SK-N-SH treated with all-trans-retinoic acid at 6 μM for 48 hours (cell line): ENCODE measurements around the gene TMEM213.

ENCODE experiments used
- ATAC-seq: fragments of 200-7000 bp; cut with Tn5 transposase; 3 replicates; pipeline ENCODE4 v1.9.1; 2020; ENCODE audit warnings: mild to moderate bottlenecking, moderate library complexity
- ARNTL ChIP-seq: fragments of 450-650 bp; formaldehyde crosslinking; IDR thresholded peaks from 2 replicates; pipeline ENCODE4 v1.5.0; 2020; ENCODE audit warnings: low read depth, mild to moderate bottlenecking, moderate library complexity, borderline replicate concordance
- BACH2 ChIP-seq: fragments of 250-450 bp; sonication (Bioruptor Pico); IDR thresholded peaks from 2 replicates; pipeline ENCODE4 v1.9.0; 2021; ENCODE audit warnings: mild to moderate bottlenecking, borderline replicate concordance
- CSDC2 ChIP-seq: fragments of 250-450 bp; sonication (Bioruptor Pico); IDR thresholded peaks from 2 replicates; pipeline ENCODE4 v1.5.0; 2020; ENCODE audit warnings: mild to moderate bottlenecking, moderate library complexity
- ESRRG ChIP-seq: fragments of 250-450 bp; sonication (Bioruptor Pico); IDR thresholded peaks from 2 replicates; pipeline ENCODE4 v1.6.1; 2021; ENCODE audit warnings: mild to moderate bottlenecking
- GLIS3 ChIP-seq: fragments of 250-450 bp; sonication (Bioruptor Pico); IDR thresholded peaks from 2 replicates; pipeline ENCODE4 v1.5.0; 2020; ENCODE audit warnings: mild to moderate bottlenecking, moderate library complexity
- ISL1 ChIP-seq: fragments of 250-450 bp; sonication (Bioruptor Pico); IDR thresholded peaks from 2 replicates; pipeline ENCODE4 v2.1.2; 2022; ENCODE audit warnings: mild to moderate bottlenecking, moderate library complexity
- OSR1 ChIP-seq: fragments of 250-450 bp; sonication (Bioruptor Pico); IDR thresholded peaks from 2 replicates; pipeline ENCODE4 v1.8.0; 2022; ENCODE audit warnings: moderate library complexity, mild to moderate bottlenecking, inconsistent platforms
- PPARA ChIP-seq: fragments of 250-450 bp; sonication (Bioruptor Pico); IDR thresholded peaks from 2 replicates; pipeline ENCODE4 v1.5.0; 2020; ENCODE audit warnings: mild to moderate bottlenecking, borderline replicate concordance
- RARB ChIP-seq: fragments of 250-450 bp; sonication (Bioruptor Pico); IDR thresholded peaks from 2 replicates; pipeline ENCODE4 v1.8.0; 2021; ENCODE audit warnings: mild to moderate bottlenecking, moderate library complexity
- SNAI2 ChIP-seq: fragments of 250-450 bp; sonication (Bioruptor Pico); IDR thresholded peaks from 2 replicates; pipeline ENCODE4 v1.5.0; 2020; ENCODE audit warnings: mild to moderate bottlenecking, moderate library complexity
- TCF4 ChIP-seq: fragments of 250-450 bp; sonication (Bioruptor Pico); IDR thresholded peaks from 2 replicates; pipeline ENCODE4 v1.8.0; 2021; ENCODE audit warnings: mild to moderate bottlenecking, moderate library complexity, borderline replicate concordance
- TOX ChIP-seq: fragments of 250-450 bp; sonication (Bioruptor Pico); IDR thresholded peaks from 2 replicates; pipeline ENCODE4 v1.8.0; 2021; ENCODE audit warnings: mild to moderate bottlenecking, moderate library complexity, borderline replicate concordance
- ZFP3 ChIP-seq: fragments of 250-450 bp; sonication (Bioruptor Pico); IDR thresholded peaks from 2 replicates; pipeline ENCODE4 v1.5.0; 2020; ENCODE audit warnings: mild to moderate bottlenecking, moderate library complexity
- ZNF565 ChIP-seq: fragments of 450-650 bp; formaldehyde crosslinking; conservative IDR thresholded peaks from 2 replicates; pipeline ENCODE4 v1.5.0; 2020; ENCODE audit warnings: low read depth, mild to moderate bottlenecking, moderate library complexity
- ZNF70 ChIP-seq: fragments of 450-650 bp; formaldehyde crosslinking; IDR thresholded peaks from 2 replicates; pipeline ENCODE4 v1.5.0; 2020; ENCODE audit warnings: mild to moderate bottlenecking, moderate library complexity
- ZNF8 ChIP-seq: fragments of 450-650 bp; formaldehyde crosslinking; IDR thresholded peaks from 2 replicates; pipeline ENCODE4 v1.5.0; 2020; ENCODE audit warnings: mild to moderate bottlenecking, moderate library complexity
- TF ChIP-seq, protein P1 (sequence below): fragments of 250-450 bp; sonication (Bioruptor Pico); IDR thresholded peaks from 2 replicates; pipeline ENCODE4 v1.5.0; 2020; ENCODE audit warnings: mild to moderate bottlenecking, moderate library complexity
- TF ChIP-seq, protein P2 (sequence below): fragments of 250-450 bp; sonication (Bioruptor Pico); IDR thresholded peaks from 2 replicates; pipeline ENCODE4 v1.8.0; 2020; ENCODE audit warnings: mild to moderate bottlenecking, moderate library complexity, borderline replicate concordance
- TF ChIP-seq, protein P3 (sequence below): fragments of 250-450 bp; sonication (Bioruptor Pico); IDR thresholded peaks from 2 replicates; pipeline ENCODE4 v1.8.0; 2021; ENCODE audit warnings: low read depth, mild to moderate bottlenecking, moderate library complexity, borderline replicate concordance
- TF ChIP-seq, protein P4 (sequence below): fragments of 250-450 bp; sonication (Bioruptor Pico); IDR thresholded peaks from 2 replicates; pipeline ENCODE4 v1.5.1; 2020; ENCODE audit warnings: low read depth, mild to moderate bottlenecking, moderate library complexity
- TF ChIP-seq, protein P5 (sequence below): fragments of 250-450 bp; sonication (Bioruptor Pico); IDR thresholded peaks from 2 replicates; pipeline ENCODE4 v1.5.1; 2021; ENCODE audit warnings: mild to moderate bottlenecking, moderate library complexity

TMEM213 gene

GRCh38 chr7:138828302-138828701 lies 30.5 kb downstream of the TMEM213 start:
- ATAC-seq, result no peak
- TF ChIP-seq ESRRG (CRISPR knock-in tag), result no peak
- no peak for TF ChIP-seq TOX
- TF ChIP-seq ARNTL (CRISPR knock-in tag), result no peak
- no peak for TF ChIP-seq SNAI2 (CRISPR knock-in tag)
- TF ChIP-seq, protein P1, sequence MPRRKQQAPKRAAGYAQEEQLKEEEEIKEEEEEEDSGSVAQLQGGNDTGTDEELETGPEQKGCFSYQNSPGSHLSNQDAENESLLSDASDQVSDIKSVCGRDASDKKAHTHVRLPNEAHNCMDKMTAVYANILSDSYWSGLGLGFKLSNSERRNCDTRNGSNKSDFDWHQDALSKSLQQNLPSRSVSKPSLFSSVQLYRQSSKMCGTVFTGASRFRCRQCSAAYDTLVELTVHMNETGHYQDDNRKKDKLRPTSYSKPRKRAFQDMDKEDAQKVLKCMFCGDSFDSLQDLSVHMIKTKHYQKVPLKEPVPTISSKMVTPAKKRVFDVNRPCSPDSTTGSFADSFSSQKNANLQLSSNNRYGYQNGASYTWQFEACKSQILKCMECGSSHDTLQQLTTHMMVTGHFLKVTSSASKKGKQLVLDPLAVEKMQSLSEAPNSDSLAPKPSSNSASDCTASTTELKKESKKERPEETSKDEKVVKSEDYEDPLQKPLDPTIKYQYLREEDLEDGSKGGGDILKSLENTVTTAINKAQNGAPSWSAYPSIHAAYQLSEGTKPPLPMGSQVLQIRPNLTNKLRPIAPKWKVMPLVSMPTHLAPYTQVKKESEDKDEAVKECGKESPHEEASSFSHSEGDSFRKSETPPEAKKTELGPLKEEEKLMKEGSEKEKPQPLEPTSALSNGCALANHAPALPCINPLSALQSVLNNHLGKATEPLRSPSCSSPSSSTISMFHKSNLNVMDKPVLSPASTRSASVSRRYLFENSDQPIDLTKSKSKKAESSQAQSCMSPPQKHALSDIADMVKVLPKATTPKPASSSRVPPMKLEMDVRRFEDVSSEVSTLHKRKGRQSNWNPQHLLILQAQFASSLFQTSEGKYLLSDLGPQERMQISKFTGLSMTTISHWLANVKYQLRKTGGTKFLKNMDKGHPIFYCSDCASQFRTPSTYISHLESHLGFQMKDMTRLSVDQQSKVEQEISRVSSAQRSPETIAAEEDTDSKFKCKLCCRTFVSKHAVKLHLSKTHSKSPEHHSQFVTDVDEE (CRISPR knock-in tag), result no peak
- TF ChIP-seq ZNF70 (CRISPR knock-in tag), result no peak
- no peak for TF ChIP-seq ZNF8 (CRISPR knock-in tag)
- TF ChIP-seq RARB (CRISPR knock-in tag), result no peak
- no peak for TF ChIP-seq GLIS3 (CRISPR knock-in tag)
- no peak for TF ChIP-seq BACH2 (CRISPR knock-in tag)
- TF ChIP-seq CSDC2, result no peak
- no peak for TF ChIP-seq TCF4 (CRISPR knock-in tag)
- no peak for TF ChIP-seq ZNF565

GRCh38 chr7:138829335-138829734 lies 31.5 kb downstream of the TMEM213 start:
- no peak for ATAC-seq
- no peak for TF ChIP-seq GLIS3 (CRISPR knock-in tag)
- TF ChIP-seq RARB (CRISPR knock-in tag), result no peak
- TF ChIP-seq, protein P2, sequence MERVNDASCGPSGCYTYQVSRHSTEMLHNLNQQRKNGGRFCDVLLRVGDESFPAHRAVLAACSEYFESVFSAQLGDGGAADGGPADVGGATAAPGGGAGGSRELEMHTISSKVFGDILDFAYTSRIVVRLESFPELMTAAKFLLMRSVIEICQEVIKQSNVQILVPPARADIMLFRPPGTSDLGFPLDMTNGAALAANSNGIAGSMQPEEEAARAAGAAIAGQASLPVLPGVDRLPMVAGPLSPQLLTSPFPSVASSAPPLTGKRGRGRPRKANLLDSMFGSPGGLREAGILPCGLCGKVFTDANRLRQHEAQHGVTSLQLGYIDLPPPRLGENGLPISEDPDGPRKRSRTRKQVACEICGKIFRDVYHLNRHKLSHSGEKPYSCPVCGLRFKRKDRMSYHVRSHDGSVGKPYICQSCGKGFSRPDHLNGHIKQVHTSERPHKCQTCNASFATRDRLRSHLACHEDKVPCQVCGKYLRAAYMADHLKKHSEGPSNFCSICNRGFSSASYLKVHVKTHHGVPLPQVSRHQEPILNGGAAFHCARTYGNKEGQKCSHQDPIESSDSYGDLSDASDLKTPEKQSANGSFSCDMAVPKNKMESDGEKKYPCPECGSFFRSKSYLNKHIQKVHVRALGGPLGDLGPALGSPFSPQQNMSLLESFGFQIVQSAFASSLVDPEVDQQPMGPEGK (CRISPR knock-in tag), result no peak
- TF ChIP-seq BACH2 (CRISPR knock-in tag), result no peak
- TF ChIP-seq TOX, result no peak
- TF ChIP-seq, protein P3, sequence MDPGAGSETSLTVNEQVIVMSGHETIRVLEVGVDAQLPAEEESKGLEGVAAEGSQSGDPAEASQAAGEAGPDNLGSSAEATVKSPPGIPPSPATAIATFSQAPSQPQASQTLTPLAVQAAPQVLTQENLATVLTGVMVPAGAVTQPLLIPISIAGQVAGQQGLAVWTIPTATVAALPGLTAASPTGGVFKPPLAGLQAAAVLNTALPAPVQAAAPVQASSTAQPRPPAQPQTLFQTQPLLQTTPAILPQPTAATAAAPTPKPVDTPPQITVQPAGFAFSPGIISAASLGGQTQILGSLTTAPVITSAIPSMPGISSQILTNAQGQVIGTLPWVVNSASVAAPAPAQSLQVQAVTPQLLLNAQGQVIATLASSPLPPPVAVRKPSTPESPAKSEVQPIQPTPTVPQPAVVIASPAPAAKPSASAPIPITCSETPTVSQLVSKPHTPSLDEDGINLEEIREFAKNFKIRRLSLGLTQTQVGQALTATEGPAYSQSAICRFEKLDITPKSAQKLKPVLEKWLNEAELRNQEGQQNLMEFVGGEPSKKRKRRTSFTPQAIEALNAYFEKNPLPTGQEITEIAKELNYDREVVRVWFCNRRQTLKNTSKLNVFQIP (CRISPR knock-in tag), result no peak
- TF ChIP-seq, protein P4, sequence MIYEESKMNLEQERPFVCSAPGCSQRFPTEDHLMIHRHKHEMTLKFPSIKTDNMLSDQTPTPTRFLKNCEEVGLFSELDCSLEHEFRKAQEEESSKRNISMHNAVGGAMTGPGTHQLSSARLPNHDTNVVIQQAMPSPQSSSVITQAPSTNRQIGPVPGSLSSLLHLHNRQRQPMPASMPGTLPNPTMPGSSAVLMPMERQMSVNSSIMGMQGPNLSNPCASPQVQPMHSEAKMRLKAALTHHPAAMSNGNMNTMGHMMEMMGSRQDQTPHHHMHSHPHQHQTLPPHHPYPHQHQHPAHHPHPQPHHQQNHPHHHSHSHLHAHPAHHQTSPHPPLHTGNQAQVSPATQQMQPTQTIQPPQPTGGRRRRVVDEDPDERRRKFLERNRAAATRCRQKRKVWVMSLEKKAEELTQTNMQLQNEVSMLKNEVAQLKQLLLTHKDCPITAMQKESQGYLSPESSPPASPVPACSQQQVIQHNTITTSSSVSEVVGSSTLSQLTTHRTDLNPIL (CRISPR knock-in tag), result no peak
- TF ChIP-seq ZNF8 (CRISPR knock-in tag), result no peak
- TF ChIP-seq, protein P5, sequence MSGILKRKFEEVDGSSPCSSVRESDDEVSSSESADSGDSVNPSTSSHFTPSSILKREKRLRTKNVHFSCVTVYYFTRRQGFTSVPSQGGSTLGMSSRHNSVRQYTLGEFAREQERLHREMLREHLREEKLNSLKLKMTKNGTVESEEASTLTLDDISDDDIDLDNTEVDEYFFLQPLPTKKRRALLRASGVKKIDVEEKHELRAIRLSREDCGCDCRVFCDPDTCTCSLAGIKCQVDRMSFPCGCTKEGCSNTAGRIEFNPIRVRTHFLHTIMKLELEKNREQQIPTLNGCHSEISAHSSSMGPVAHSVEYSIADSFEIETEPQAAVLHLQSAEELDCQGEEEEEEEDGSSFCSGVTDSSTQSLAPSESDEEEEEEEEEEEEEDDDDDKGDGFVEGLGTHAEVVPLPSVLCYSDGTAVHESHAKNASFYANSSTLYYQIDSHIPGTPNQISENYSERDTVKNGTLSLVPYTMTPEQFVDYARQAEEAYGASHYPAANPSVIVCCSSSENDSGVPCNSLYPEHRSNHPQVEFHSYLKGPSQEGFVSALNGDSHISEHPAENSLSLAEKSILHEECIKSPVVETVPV, result no peak
- no peak for TF ChIP-seq SNAI2 (CRISPR knock-in tag)

- TF ChIP-seq ISL1 (CRISPR knock-in tag) (no peak), ARNTL (CRISPR knock-in tag) (no peak), PPARA (no peak), ZNF70 (CRISPR knock-in tag) (no peak), RARB (CRISPR knock-in tag) (no peak), ZNF8 (CRISPR knock-in tag) (no peak), BACH2 (CRISPR knock-in tag) (no peak), ZNF565 (no peak), OSR1 (CRISPR knock-in tag) (no peak), ZFP3 (CRISPR knock-in tag) (no peak), TOX (no peak)
- TF ChIP-seq, protein P2 (CRISPR knock-in tag), result no peak
- TF ChIP-seq, protein P4 (CRISPR knock-in tag), result no peak
- ATAC-seq, result no peak
Observed at GRCh38 chr7:138832966-138833365, 35.2 kb downstream of the TMEM213 start.
